GM19438 (cell line): ENCODE results near the gene PLXDC2.
"Not testable (repeated sequence)": the region's sequence is repeated elsewhere in the genome, so short reads cannot be mapped to it uniquely, and the experiment has no call there.

Experiments
- ATAC-seq: cut with Tn5 transposase; IDR thresholded peaks from one replicate; pipeline ENCODE4 v1.9.1; 2021; ENCODE audit warnings: low read depth; ENCODE audit not compliant: unreplicated experiment

PLXDC2 gene

DNA sequence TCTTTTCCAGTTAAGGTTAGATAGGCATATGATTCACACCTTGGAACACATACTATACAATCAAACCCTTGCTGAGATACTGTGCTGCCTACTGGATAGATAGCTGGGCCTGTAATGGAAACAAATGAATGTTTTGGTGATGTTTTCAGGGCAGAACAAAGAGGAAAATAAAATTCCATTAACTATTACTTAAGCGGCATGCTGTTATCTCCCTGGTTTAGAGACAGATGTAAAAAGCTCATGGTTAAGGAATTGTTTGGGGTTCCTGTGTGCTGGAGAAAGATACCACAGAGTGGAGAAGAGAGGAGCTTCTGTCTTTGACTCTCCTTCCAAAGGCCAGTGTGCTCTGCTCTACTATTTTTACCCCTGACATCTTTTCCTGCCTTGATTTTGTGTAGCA, 341.1 kb downstream of the PLXDC2 start:
- no peak for ATAC-seq

DNA sequence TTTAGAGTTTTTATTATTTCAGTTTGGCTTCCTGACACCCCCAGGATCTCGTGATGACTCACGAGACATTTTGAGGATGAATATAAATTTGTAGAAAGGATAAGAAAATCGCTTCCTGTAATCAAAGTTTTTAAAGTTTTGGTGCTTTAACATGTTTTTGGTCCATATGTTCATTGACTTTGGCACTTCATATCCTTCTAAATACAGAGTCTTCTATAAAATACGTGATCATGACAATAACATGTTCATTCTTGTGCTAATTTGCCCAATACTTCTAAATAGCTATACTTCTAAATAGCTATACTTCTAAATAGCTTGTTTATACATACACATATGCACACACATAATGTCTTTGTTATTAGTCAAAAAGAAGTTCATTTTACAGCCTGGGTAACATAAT, 341.9 kb downstream of the PLXDC2 start:
- no peak for ATAC-seq

DNA sequence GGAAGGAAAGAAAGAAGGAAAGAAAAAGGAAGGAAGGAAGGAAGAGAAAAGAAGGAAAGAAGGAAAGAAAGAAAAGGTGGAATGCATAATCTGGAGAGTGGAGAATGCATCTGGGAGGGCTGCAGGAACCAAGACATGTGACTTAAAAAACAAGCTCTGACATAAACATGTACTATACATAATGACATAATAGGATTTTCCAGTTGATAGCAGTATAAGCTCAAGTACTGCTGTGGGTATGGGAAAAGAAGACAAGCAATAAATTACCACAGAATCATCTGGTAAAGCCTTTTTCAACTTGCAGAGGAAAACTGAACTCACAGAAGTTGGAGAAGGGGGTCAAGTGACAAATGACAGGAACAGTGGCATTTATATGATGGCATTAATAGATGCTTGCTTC, 345.9 kb downstream of the PLXDC2 start:
- ATAC-seq, result no peak

DNA sequence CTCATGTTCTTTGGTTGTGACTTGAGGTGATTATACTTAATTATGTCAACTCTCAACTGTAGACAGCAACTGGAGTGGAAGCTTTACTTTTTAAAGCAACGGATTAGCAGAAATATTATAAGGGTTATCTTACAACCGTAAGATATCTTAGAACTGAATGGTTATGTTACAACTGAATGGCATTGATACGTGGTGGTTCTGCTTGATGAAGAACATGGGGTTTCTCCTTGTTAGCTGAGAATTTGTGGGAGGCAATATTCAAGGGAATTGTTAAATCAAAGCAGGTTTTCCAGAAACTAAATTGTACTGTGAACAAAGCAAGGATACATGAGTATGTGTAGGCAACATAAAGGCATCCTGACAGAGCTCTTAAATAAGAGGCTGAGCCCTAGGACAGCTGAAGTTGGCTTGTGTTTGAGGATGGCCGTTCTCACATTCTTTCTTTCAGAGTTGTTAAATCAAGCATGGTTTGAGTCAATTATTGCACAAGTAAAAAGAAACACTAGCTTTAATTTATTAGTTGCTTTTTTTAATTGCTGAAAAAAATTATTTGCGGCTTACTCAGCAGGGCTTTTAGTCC, 350.0 kb downstream of the PLXDC2 start:
- no peak for ATAC-seq

DNA sequence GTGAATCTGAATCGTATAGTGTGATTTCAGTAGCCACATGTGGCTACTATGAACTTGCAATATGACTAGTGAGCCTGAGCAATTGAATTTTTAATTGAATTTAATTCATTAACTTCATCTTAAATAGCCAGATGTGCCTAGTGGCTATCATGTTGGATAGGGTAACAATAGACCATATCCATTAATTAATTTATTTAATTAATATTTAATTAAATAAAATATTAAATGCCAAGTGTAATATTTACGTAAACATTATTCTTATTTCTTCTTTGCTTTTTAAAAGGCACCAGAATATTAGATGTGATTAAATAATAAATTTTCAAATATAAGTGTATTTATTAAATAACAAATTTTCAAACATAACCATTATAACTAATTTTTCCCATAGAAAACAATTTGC, 354.4 kb downstream of the PLXDC2 start:
- ATAC-seq, result no peak

DNA sequence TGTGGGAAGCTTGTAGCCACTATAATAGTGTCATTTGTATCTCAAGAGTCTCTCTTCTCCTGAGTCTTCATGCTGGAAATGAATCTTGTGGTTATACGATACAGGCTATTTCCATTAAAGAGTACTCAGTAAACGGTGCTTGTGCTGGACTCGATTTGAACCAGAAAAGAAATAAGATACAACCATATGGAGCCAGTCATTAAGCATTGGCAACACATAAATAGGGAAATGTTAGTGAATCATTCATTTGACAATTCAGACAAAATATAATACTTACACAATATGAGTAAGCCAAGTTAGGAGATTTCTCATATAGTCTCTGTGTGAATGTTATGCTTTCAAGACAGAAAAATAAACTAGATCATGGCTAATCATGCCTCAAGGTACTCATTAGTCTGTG, 356.8 kb downstream of the PLXDC2 start:
- no peak for ATAC-seq

DNA sequence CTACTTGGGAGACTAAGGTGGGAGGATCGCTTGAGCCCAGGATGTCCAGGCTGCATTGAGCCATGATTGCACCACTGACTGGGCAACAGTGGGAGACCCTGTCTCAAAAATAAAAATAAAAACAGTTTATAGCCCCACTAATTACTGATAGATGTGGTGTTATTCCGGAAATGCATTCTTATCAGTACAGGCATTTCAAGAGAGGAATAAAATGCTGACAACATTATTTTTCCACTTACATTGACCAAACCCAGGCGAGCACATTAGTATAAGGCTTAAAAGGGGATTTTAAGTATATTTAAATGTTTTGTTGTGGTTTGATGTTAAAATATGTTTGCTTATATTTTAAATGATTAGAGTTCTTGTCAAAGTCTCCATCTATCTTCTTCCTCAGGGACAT, 359.5 kb downstream of the PLXDC2 start:
- no peak for ATAC-seq

DNA sequence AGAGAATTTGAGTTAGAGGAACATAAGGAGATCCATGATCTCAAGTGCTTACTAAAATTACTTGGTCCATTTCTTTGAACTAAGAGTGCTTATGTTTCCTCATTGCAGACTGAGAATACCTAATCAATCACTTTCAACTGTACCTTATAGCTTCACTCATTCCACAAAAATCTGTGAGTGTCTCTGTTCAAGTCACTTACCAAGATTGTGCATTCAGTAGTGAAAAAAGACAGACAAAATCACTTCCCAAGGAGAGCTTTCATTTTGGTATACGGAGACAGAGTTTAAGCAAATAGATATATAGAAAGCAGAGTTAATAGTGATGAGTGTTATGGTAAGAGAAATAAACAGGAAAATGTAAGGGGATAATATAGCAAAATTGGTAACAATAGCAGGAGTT, 364.5 kb downstream of the PLXDC2 start:
- ATAC-seq, result no peak

DNA sequence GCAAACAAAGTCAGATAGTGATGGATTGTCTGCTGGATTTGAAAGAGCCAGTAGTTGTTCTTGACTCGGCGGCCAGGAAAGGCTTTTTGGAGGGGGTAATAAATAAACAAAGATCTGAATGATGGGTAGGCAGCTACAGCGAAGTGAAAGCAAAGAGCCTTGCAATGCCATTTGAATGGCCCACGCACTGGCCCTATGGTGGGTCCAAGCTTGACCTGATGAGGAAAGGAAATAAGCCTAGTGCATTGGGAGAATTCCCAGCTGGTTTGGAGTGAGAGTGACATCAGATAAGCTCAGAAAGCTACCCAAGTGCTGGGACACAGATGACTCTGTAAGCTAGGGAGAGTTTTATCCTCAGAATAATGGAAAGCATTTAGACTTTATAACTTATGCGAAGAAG, 365.2 kb downstream of the PLXDC2 start:
- ATAC-seq, result no peak

DNA sequence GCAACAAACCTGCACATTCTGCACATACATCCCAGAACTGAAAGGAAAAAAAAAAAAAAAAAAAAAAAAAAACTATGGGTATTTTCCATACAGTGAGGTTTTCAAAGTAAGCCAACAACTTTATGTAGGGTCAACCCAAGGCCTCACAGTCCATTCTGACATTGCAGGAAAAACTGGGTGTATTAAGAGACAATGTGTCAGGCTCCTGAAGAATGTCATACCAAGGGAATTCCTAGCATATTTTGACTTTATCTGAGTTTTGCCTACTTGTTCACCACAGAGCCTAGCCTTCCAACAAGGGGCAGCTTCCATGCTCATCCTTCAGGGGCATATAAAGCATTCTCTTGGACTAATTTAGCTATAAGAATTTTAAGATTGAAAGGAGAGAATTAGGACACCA, 368.9 kb downstream of the PLXDC2 start:
- no peak for ATAC-seq

DNA sequence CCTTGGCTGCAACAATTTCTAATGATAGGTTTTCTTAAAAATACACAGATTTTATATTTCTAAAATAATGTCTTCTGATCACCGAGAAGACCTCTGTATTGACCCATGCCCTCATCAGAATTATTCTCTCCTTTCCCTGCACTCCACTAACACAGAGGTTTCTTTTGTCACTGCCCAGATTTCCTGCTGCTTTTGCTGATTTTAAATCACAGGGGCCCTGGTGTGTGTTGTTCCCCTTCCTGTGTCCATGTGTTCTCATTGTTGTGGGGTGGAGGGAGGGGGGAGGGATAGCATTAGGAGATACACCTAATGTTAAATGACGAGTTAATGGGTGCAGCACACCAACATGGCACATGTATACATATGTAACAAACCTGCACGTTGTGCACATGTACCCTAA, 375.2 kb downstream of the PLXDC2 start:
- ATAC-seq, result not testable (repeated sequence)

DNA sequence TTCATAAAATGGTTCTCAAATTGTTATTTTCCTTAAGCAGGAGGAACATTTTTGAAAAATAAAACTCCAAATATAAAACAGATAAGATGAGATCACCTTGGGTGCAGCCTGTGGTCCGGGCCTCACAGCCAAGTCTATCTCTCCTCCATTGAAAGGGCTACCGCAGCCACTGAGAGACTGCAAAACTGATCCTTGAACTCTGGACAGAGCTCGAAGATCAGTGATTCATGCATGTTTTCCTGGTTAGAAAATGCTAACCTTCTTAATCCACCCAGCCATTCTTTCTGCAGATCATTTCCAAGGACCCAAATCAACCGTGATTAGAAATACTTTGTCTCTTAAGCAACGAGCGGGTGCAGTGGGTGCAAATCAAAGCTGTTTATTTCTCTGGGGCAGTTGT, 378.8 kb downstream of the PLXDC2 start:
- no peak for ATAC-seq

DNA sequence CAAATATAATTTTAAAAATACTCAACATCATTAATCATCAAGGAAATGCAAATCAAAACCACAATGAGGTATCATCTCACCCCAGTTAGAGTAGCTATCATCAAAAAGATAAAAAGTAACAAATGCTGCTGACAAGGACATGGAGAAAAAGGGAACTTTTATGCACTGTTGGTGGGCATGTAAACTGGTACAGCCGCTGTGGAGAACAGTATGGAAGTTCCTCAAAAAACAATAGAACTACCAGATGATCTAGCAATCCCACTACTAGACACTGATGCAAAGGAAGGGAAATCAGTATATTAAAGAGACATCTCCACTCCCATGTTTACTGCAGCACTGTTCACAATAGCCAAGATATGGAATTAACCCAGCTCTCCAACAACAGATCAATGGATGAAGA, 384.5 kb downstream of the PLXDC2 start:
- no peak for ATAC-seq

DNA sequence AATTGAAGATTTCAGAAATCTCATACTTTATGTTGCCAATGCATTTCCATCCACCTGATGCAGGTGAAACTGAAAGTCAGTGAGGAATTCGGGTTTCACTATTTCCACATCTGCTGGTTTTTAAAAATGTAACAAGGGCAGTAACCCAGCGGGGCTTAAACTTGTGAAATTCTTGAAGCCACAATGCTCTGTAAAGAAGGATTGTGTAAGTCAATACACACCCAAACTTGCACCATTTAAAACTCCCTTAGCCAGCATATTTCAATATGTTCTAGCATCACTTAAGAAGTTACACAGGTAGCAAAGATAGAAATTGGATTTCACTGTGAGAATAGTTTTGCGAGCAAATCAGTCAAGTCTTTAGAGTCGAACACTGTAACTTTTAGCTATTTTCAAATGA, 386.1 kb downstream of the PLXDC2 start:
- ATAC-seq, result no peak

DNA sequence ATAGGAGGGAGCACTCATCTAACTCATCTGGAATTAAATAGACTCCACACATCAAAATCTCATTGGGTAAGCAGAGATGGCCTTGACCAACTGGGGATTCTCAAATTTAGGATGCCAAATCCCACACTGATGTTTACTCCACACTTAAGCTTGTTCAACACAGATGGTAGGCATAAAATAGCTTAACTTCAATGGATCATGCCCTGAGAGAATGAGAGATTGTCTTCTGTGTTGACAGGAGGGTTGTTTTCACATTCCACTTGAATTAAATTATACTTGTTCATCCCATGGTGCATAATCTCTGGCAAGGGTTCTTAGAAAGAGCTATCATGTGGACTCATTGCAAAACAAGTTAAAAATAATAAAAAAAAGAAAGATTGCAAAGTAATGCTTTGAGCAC, 391.4 kb downstream of the PLXDC2 start:
- ATAC-seq, result no peak

DNA sequence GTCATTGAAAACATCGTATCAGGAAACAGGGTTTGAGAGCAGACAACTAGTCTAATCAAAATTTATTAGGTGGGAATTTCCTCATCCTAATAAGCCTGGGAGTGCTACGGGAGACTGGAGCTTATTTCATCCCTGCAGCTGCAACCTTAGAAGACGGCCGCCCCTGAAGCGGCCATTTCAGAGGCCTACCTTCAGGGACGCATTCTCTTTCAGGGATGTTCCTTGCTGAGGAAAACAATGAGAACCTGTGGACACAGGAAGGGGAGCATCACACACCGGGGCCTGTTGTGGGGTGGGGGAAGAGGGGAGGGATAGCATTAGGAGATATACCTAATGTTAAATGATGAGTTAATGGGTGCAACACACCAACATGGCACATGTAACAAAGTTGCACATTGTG, 392.9 kb downstream of the PLXDC2 start:
- ATAC-seq, result not testable (repeated sequence)

DNA sequence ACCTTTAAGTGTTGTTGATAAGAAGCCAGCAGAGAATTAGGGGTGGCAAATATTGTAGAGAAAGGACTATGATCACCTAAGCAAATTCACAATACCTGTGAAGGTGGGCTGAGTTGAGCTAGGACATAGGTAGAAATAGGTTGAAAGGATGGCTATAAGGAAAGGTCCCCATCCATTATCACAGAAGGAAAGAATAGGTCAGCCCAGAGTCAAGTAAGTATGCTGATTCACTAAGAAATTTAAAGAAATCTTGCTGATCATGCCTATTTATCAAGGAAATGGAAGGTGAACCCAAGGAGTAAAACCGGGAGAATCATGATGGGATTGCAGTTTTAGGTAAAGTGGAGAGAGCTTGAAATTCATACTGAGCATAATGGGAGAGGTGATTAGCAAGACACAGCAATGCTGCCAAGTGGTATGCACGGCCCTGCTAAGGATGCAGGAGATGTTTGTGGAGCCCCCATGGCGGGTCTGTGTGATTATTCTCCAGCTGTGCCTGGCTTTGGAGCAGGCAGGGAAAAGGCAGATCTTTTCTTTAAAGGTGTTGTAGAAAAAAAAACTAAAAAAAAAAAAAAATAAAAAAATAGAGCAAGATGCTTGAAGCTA, 399.4 kb downstream of the PLXDC2 start:
- no peak for ATAC-seq

DNA sequence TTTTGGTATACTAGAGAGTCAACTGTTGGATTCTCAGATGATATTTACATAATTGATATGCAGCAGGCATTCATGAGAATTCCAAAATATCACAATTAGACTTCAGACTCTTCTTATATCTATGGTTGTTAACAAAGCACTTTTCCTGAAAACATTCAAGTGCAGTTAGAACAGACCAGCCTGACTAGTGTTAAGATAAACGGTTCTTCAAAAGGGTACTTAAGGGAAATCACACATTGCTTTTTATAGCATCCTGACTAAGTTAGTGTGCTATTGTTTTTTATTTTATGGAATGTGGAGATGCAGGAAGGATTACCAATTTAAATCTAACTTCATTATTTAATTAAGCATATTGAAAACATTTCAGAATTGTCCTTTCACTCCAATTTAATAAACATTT, 405.1 kb downstream of the PLXDC2 start:
- ATAC-seq, result no peak

DNA sequence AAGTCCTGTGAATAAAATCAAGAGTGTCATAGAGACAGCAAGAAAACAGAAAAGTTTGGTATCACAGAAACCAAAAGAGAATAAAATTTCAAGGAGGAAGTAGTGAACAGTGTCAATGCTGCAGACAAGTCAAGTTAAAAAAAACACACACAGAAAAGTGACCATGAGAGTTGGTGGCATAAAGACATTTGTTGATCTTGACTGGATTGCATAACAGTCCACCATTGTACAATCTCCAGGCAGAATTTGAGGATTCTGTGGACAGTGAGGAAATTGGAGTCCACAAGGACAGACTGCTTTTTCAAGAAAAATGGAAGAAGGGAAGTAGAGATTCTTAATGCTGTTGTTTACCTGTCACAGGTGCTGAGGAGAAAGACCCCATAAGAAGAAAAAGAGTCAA, 412.5 kb downstream of the PLXDC2 start:
- ATAC-seq, result no peak

DNA sequence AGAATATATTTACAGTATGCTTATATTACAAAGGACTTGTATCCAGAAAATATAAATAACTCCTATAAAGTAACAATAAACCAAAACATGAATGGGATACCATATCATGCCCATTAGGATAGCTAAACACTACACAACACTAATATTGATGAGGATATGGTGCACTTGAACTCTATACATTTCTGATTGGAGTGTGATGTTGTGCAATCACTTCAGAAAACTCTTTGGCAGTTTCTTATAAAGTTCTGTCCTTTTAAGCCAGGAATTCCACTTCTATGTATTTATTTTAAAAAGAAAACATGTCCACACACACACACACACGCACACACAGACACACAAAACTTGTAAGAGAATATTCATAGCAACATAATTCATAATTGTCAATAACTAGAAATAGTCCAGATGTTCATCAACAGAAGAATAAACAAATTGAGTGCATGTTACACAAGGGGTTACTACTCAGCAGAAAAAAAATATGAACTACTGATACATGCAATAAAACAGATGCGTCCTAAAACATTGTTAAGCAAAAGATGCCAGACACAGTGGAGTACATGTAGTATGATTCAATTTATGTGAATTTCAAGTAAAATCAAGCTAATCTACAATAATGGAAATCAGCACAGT, 416.0 kb downstream of the PLXDC2 start:
- no peak for ATAC-seq

DNA sequence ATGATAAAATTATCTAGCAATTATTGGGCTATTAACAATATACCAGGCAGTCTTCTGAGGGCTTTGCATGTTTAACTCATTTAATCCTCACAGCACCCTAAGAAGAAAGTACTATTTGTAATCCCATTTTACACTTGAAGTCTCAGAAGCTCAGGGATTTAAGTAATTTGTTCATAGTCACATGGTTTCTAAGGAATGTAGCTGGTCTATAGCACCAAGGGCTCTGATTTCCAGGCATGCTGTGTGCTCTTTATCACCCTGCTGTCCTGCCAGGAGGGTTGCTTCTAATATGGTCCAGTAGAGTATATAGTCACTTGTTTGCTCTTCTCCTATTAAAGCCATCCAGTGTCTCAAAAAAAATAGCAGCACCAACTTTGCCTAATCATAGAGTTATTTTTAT, 417.2 kb downstream of the PLXDC2 start:
- ATAC-seq, result no peak

DNA sequence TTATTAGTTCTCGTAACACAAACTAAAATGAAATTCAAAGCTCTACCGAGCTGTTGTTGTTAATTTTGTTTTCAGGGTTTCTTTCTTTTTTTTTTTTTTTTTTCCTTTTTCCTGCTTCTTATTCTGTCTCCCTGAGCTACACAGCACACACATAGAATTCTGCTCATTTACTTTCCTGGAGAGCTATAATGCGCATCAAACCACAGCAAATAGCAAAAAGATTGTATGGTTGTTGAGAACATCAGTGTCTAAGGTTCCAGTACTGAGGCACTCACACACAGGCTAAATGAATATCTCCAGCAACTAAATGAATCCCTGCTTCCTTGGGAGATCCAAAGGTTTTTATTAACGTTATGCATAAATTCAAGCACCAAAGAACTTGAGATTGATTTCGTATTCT, 418.3 kb downstream of the PLXDC2 start:
- ATAC-seq, result no peak
